IMR-90 (cell line): ENCODE results near the gene KRTAP4-5. TPM values are rescaled to one million over a fixed set of nuclear protein-coding genes. Genes with fewer than 3 reads are reported as not detected.

Experiments used
- ATAC-seq: fragments of 200-7000 bp; cut with Tn5 transposase; 2 replicates; pipeline ENCODE4 v1.9.1; 2020; ENCODE audit warnings: low read depth, mild to moderate bottlenecking, moderate library complexity
- BruUV-seq: library from RNA; stranded (reverse); fragments of 400-500 nt; replicated peaks from 2 replicates; lab custom pipeline; 2021; lab: Mats Ljungman, UMichigan
- CTCF ChIA-PET: fragments of 300-600 bp; formaldehyde crosslinking; extraction: SDS; loops from one replicate; lab custom pipeline; 2021; ENCODE audit warnings: antibody characterized with exemption; lab: Yijun Ruan, JAX
- POLR2A ChIA-PET: fragments of 300-600 bp; sonication (Branson Sonifier 250); formaldehyde crosslinking; loops from one replicate; lab custom pipeline; 2022; ENCODE audit warnings: antibody characterized with exemption; ENCODE audit not compliant: unreplicated experiment; lab: Charles Lee
- DNase-seq: peaks from one replicate; pipeline ENCODE4 v3.0.0; 2013
- H2AFZ ChIP-seq: replicated peaks from 2 replicates; pipeline ENCODE3; 2013; ENCODE audit warnings: low read length, mild to moderate bottlenecking; ENCODE audit not compliant: poor library complexity
- H2AK5ac ChIP-seq: 2 replicates; pipeline ENCODE4 v1.6.1; 2013; ENCODE audit warnings: low read depth, low read length, inconsistent platforms
- H2AK9ac ChIP-seq: replicated peaks from 2 replicates; pipeline ENCODE3; 2013; ENCODE audit warnings: mild to moderate bottlenecking, low read depth, low read length, moderate library complexity; ENCODE audit not compliant: poor library complexity
- H2BK120ac ChIP-seq: 2 replicates; pipeline ENCODE4 v1.6.1; 2013; ENCODE audit warnings: low read depth, low read length, inconsistent platforms
- H2BK15ac ChIP-seq: 3 replicates; pipeline ENCODE4 v1.6.1; 2013; ENCODE audit warnings: low read depth, low read length, inconsistent platforms
- H2BK20ac ChIP-seq: 2 replicates; pipeline ENCODE4 v1.6.1; 2013; ENCODE audit warnings: low read depth, mild to moderate bottlenecking, inconsistent platforms, low read length, moderate library complexity
- H2BK5ac ChIP-seq: 2 replicates; pipeline ENCODE4 v1.6.1; 2013; ENCODE audit warnings: mild to moderate bottlenecking, low read depth, low read length, inconsistent platforms; ENCODE audit not compliant: poor library complexity, severe bottlenecking
- H3K14ac ChIP-seq: replicated peaks from 2 replicates; pipeline ENCODE4 v1.6.1; 2013; ENCODE audit warnings: low read depth, low read length, inconsistent platforms
- H3K18ac ChIP-seq: 2 replicates; pipeline ENCODE4 v1.6.1; 2013; ENCODE audit warnings: low read depth, low read length, control low read depth
- H3K23ac ChIP-seq: 2 replicates; pipeline ENCODE4 v1.6.1; 2013; ENCODE audit warnings: low read depth, low read length, inconsistent platforms
- H3K27ac ChIP-seq: 2 replicates; pipeline ENCODE4 v1.5.1; 2013; ENCODE audit warnings: mild to moderate bottlenecking, control low read depth, low read length; ENCODE audit not compliant: insufficient read depth
- H3K27me3 ChIP-seq: 2 replicates; pipeline ENCODE4 v1.6.1; 2013; ENCODE audit warnings: low read length; ENCODE audit not compliant: control insufficient read depth, insufficient read depth
- H3K36me3 ChIP-seq: 2 replicates; pipeline ENCODE4 v1.6.1; 2013; ENCODE audit warnings: low read length, mixed read lengths; ENCODE audit not compliant: control insufficient read depth, insufficient read depth
- H3K4ac ChIP-seq: 2 replicates; pipeline ENCODE4 v1.6.1; 2013; ENCODE audit warnings: low read depth, low read length, inconsistent platforms
- H3K4me1 ChIP-seq: 2 replicates; pipeline ENCODE4 v1.6.1; 2013; ENCODE audit warnings: low read length, mixed read lengths; ENCODE audit not compliant: control insufficient read depth, insufficient read depth
- H3K4me2 ChIP-seq: 2 replicates; pipeline ENCODE4 v1.6.1; 2013; ENCODE audit warnings: low read depth, mild to moderate bottlenecking, control low read depth, low read length, moderate library complexity
- H3K4me3 ChIP-seq: 2 replicates; pipeline ENCODE4 v1.5.1; 2013; ENCODE audit warnings: low read depth, mild to moderate bottlenecking, control low read depth, low read length, moderate library complexity; ENCODE audit not compliant: insufficient read depth
- H3K56ac ChIP-seq: 2 replicates; pipeline ENCODE4 v1.6.1; 2013; ENCODE audit warnings: low read length, inconsistent platforms; ENCODE audit not compliant: insufficient read depth; ENCODE audit errors: extremely low read depth
- H3K79me1 ChIP-seq, 2 experiments: 2 replicates each; pipeline ENCODE4 v1.6.1; 2013; ENCODE audit warnings: low read length in 2 of 2, inconsistent platforms in 1 of 2, low read depth in 1 of 2
- H3K9ac ChIP-seq: 2 replicates; pipeline ENCODE4 v1.6.1; 2013; ENCODE audit warnings: low read depth, low read length, control low read depth
- H3K9me1 ChIP-seq: 2 replicates; pipeline ENCODE4 v1.6.1; 2013; ENCODE audit warnings: low read length, inconsistent platforms; ENCODE audit not compliant: insufficient read depth
- H3K9me3 ChIP-seq: 2 replicates; pipeline ENCODE4 v1.6.1; 2013; ENCODE audit warnings: low read length; ENCODE audit not compliant: control insufficient read depth, insufficient read depth
- H4K20me1 ChIP-seq: 2 replicates; pipeline ENCODE4 v1.6.1; 2013; ENCODE audit warnings: low read length, inconsistent platforms; ENCODE audit not compliant: insufficient read depth
- H4K5ac ChIP-seq: 2 replicates; pipeline ENCODE4 v1.6.1; 2013; ENCODE audit warnings: mild to moderate bottlenecking, low read depth, low read length, control low read depth
- H4K8ac ChIP-seq, 2 experiments: 2 replicates each; pipeline ENCODE4 v1.6.1; 2013; ENCODE audit warnings: low read depth in 2 of 2, low read length in 2 of 2, control low read depth in 1 of 2, inconsistent platforms in 1 of 2
- H4K91ac ChIP-seq: 2 replicates; pipeline ENCODE4 v1.6.1; 2013; ENCODE audit warnings: low read depth, low read length, inconsistent platforms; ENCODE audit not compliant: insufficient read depth
- CEBPB ChIP-seq: IDR thresholded peaks from 2 replicates; pipeline ENCODE4 v1.6.1; 2012; ENCODE audit warnings: low read depth, low read length, improper control_type of control experiment
- CTCF ChIP-seq: conservative IDR thresholded peaks from 2 replicates; pipeline ENCODE4 v1.5.1; 2012; ENCODE audit warnings: mild to moderate bottlenecking, low read depth, low read length, improper control_type of control experiment
- FOS ChIP-seq: fragments of 150-350 bp; IDR thresholded peaks from 2 replicates; pipeline ENCODE4 v1.6.1; 2016; ENCODE audit warnings: low read depth, low read length
- MAFK ChIP-seq: IDR thresholded peaks from 2 replicates; pipeline ENCODE4 v1.6.1; 2012; ENCODE audit warnings: low read depth, low read length, improper control_type of control experiment
- MXI1 ChIP-seq: IDR thresholded peaks from 2 replicates; pipeline ENCODE4 v1.6.1; 2012; ENCODE audit warnings: low read depth, mild to moderate bottlenecking, low read length, moderate library complexity, borderline replicate concordance
- NFE2L2 ChIP-seq: fragments of 150-350 bp; IDR thresholded peaks from 2 replicates; pipeline ENCODE4 v1.6.1; 2016; ENCODE audit warnings: low read depth, mild to moderate bottlenecking, low read length
- POLR2A ChIP-seq: IDR thresholded peaks from 2 replicates; pipeline ENCODE4 v1.6.1; 2012; ENCODE audit warnings: mild to moderate bottlenecking, low read depth, low read length
- RFX5 ChIP-seq: IDR thresholded peaks from 2 replicates; pipeline ENCODE4 v1.8.0; 2012; ENCODE audit warnings: low read depth, mild to moderate bottlenecking, low read length, moderate library complexity
- SMC3 ChIP-seq: fragments of 150-350 bp; IDR thresholded peaks from 2 replicates; pipeline ENCODE4 v1.6.1; 2016; ENCODE audit warnings: low read depth, mild to moderate bottlenecking, antibody characterized with exemption, low read length, moderate library complexity
- WGBS, 2 experiments: methylation state at CpG; one replicate each; pipeline versions ENCODE4 v1.1.5 to v1.1.7; 2013; ENCODE audit warnings: missing lambda C conversion rate in 2 of 2; ENCODE audit not compliant: insufficient read length in 1 of 2; ENCODE audit errors: extremely low coverage in 2 of 2; 5-methylcytosine and 5-hydroxymethylcytosine counted together
- dilution Hi-C: fragments of 300-500 bp; cut with HindIII; formaldehyde crosslinking; loops from one replicate; pipeline ENCODE4 v1.14.3; 2018; ENCODE audit warnings: low sequenced_read_pairs; ENCODE audit not compliant: unreplicated experiment
- in situ Hi-C: fragments of 300-500 bp; cut with MboI; formaldehyde crosslinking; loops from 3 replicates; pipeline ENCODE4 v1.14.3; 2019; ENCODE audit warnings: low sequenced_read_pairs, inconsistent platforms, mixed read lengths
- intact Hi-C: fragments of 100-400 bp; cut with micrococcal nuclease; formaldehyde crosslinking; loops from 2 replicates; pipeline ENCODE4 v1.10.0; 2022
- polyA plus RNA-seq, 3 experiments: library from polyadenylated mRNA; depleted of rRNA; stranded (reverse); fragments of >200 nt; gene quantifications; 2 replicates each; pipeline ENCODE4 v1.2.3, GENCODE V29; 2012; ENCODE audit warnings: low replicate concordance in 1 of 3
- total RNA-seq: library from RNA; depleted of rRNA; stranded (reverse); fragments of >200 nt; gene quantifications from 2 replicates; pipeline ENCODE4 v1.2.3, GENCODE V29; 2012

Gene KRTAP4-5
- total and polyA plus RNA-seq, 2 of the 4 experiments (the other 2 are of a cell fraction): not detected

- dilution Hi-C loops: no loop called here
- no peak for ATAC-seq
- TF ChIP-seq NFE2L2 (no peak), CTCF (no peak), SMC3 (no peak), RFX5 (no peak), CEBPB (no peak), FOS (no peak), POLR2A (no peak), MXI1 (no peak), MAFK (no peak)
Measured at GRCh38 chr17:41163828-41164227, 14.2 kb upstream of the KRTAP4-5 start.

More at GRCh38 chr17:41163828-41164227, 14.2 kb upstream of the KRTAP4-5 start:
- H3K4me1 ChIP-seq: no peaks in the 10 kb centered on the region
- H3K27me3 ChIP-seq: no peaks in the 10 kb centered on the region; the same call in 1 of the 2 replicates
- H3K23ac ChIP-seq: no peak overlapping the region
- ChIA-PET CTCF (no interaction called here), POLR2A (no interaction called here)
- 92% methylated on average over 2 of the region's 7 CpGs; no CpG with 5 or more reads in 1 of the 2 experiments for WGBS, 2 experiments
- peak overlapping the region; percentile 14; the same call in 1 of the 2 replicates for H2BK20ac ChIP-seq
- in situ Hi-C loops: no loop called here
- H3K4ac ChIP-seq: no peak overlapping the region
- no peak overlapping the region for H3K9ac ChIP-seq
- H2BK120ac ChIP-seq: no peak overlapping the region
- H3K9me1 ChIP-seq: no peaks in the 10 kb centered on the region
- H2BK5ac ChIP-seq: no peak overlapping the region
- H2BK15ac ChIP-seq: no peak overlapping the region; the same call in 2 of the 3 replicates
- no peak for DNase-seq
- H3K27ac ChIP-seq: no peak overlapping the region
- no peak overlapping the region for H4K5ac ChIP-seq
- H3K4me3 ChIP-seq: no peak overlapping the region
- intact Hi-C loops: no loop called here
- no peaks in the 10 kb centered on the region for H3K79me1 ChIP-seq
- no peak overlapping the region for H3K56ac ChIP-seq
- no peak overlapping the region for H4K8ac ChIP-seq
- no peak overlapping the region for H2AK9ac ChIP-seq
- H3K18ac ChIP-seq: no peak overlapping the region
- H3K14ac ChIP-seq: no peak overlapping the region
- H3K4me2 ChIP-seq: no peak overlapping the region
- peak overlapping the region; percentile 26 for H2AFZ ChIP-seq
- no peaks in the 10 kb centered on the region for H4K20me1 ChIP-seq
- no peaks in the 10 kb centered on the region for H3K9me3 ChIP-seq
- no peak overlapping the region for H4K91ac ChIP-seq
- BruUV-seq: no TSS peak
- no peaks in the 10 kb centered on the region for H3K36me3 ChIP-seq
- no peak overlapping the region for H2AK5ac ChIP-seq
